HK-2 (cell line): ENCODE results near the gene SH3BP1.
A peak's percentile ranks its signal among the peaks of the same experiment; 100 is the strongest.

Source experiments
- DNase-seq: peaks from one replicate; pipeline ENCODE4 v3.0.0-alpha.2; 2018; ENCODE audit not compliant: unreplicated experiment

SH3BP1 gene

DNA sequence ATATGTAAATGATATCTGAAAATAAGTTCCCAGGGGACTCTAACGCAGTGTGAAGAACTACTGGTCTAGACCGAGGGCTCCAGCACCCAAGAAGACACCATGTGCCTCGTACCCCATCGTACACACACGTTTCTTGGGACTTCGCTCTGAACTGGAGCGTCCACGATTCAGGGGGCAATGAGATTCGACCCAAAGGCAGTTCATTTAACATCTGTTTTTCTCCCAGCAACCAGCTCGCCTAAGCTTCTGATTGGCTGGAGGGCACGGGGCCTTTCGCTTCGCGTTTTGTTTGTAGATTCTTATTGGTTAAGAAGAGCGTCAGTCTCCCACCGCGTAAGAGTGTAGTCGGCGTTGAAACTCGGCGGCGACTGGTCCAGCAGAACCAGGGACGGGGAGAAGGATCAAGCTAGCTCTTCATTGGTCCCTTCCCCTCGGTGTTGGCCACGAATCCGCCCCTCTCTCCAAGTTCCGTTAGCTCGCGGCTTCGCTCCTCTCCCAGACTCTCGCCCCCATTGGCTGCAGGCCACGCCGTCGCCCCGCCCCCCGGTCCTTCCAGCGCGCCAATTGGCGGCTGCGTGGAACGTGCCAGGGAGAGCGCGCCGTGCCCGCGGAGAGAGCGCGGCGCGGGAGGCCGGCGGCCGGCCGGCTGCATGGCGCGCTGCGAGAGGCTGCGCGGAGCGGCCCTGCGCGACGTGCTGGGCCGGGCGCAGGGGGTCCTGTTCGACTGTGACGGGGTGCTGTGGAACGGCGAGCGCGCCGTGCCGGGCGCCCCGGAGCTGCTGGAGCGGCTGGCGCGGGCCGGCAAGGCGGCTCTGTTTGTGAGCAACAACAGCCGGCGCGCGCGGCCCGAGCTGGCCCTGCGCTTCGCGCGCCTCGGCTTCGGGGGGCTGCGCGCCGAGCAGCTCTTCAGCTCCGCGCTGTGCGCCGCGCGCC lies 18.9 kb downstream of the SH3BP1 start, which contains the start of gene PDXP:
Gene PDXP (plus strand): TSS at position 591 of the 933 bp plus-strand sequence. CDS start 60 bp downstream, at position 651.
- DNase-seq, result peak; percentile 97

DNA sequence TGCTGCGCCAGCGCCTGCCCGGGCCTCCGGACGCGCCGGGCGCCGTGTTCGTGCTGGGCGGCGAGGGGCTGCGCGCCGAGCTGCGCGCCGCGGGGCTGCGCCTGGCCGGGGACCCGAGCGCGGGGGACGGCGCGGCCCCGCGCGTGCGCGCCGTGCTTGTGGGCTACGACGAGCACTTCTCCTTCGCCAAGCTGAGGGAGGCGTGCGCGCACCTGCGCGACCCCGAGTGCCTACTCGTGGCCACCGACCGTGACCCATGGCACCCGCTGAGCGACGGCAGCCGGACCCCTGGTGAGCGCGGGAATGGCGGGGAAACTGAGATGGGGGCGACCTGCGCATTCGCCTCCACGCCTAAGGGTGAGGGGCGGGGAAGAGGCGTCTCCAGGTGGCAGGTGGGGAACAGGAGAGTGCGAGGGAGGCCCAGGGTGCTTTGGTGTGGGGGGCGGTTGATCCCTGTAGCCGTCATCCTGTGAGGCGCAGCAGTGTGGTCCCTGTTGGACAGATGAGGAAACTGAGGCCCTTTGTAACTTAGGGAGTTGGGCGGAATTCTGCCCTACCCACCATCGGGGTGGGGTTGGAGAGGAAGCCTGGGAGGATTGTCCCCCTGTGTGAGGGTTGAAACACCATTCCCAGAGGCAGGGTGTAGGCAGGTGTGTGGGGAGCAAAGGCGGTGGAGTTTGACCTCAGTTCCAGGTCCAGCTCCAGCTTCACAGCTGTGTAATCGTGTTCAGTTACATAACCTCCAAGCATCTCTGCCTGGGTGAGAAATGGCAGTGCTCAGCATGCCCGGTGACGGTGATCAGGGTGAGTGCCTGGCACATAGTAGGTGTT lies 19.8 kb downstream of the SH3BP1 start:
- no peak for DNase-seq

DNA sequence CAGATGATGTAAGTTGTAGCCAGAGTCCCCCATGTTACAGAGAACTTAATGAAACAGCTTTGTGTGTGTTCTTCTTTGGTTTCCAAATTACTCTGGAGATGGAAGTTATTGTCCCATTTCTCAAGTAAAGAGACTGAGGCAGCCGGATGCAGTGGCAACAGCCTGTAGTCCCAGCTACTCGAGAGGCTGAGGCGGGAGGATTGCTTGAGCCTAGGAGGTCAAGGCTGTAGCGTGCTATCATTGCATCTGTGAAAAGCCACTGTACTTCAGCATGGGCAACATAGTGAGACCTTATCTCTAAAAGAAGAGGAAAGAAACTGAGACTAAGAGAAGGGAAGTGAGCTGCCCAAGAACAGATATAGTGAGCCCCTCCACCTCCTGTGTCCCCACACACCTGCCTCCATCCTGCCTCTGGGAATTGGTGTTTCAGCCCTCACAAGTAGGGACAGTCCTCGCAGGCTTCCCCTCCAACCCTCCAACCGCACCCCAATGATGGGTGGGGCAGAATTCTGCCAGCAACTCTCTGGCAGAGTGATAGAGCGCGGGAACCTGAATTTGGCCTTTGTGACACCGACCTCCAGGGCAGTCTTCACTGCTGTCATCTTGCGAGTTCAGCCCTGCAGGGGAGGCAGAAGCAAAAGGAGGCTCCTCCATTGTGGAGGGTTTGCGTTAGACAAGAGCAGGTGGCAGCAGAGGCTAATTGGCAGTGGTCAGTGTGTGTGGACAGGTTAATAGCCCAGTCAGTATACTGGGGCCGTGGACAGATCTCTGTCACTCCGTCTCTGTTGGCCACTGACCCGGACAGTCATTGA lies 20.6 kb downstream of the SH3BP1 start:
- DNase-seq, result no peak

DNA sequence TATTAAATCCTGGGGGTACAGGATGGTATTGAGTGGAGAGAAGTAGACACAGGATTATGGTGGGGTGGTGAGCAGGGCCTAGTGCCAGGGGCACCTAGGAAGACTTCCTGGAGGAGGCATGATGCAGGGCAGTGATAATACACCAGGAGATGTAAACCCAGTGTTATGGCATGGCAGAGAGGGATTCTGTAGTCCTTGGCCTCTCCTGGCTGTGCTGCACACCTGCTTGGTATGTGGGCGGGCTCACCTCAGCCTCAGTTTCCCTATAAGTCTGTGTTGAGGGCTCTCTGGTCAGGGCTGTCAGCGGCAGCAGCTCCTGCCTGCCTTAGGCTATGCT lies 21.2 kb downstream of the SH3BP1 start:
- no peak for DNase-seq

DNA sequence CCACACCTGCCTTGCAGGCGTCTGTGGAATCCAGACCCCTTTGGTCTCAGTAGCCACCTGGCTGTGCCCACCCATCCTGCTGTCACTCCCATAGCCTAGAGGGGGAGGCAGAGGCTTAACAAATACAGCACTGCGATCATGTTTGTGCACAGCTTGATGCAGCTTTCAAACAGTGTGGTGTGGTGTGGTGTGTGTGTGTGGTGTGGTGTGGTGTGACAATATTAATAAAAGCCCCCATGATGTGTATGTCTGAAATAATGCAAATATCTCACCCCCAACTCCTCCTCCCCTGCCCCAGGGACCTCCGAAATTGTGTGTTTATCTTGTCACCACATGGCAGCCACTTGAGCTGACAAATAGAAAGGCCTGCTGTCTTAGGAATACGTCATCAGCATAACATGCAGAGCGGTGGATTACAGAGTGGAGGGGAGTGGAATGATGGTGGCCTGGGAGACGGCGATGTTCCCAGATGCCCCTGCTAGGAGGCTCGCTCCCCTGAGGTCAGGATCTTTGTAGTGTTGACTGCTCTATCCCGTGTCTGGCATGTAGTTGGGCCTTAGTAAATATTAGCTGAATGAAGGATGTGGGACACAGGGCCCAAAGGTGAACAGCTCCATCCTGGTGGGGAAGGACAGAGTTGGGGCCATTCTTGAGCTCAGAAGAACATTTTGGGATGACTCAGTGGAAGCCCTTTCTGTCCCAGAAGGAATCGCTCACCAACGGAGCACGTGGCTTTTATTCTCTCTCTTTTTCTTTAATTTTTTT lies 21.9 kb downstream of the SH3BP1 start:
- DNase-seq, result no peak

DNA sequence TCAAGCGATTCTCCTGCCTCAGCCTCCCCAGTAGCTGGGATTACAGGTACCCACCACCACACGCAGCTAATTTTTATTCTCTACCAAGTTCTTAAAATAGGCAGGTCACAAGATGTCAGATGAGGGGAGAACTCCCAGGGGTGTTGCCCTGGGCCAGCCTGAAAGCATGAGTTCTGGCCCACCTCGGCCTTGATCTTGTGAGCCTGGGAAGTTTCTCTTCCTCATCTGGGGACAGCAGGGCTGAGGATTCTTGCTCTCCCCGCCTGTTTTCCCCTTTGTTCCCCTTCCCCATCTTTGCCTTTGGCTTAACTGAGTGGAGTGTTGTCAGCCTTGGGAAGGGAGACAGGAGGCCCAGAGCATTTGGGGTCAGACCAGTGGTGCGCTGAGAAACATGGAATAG lies 22.6 kb downstream of the SH3BP1 start:
- no peak for DNase-seq

DNA sequence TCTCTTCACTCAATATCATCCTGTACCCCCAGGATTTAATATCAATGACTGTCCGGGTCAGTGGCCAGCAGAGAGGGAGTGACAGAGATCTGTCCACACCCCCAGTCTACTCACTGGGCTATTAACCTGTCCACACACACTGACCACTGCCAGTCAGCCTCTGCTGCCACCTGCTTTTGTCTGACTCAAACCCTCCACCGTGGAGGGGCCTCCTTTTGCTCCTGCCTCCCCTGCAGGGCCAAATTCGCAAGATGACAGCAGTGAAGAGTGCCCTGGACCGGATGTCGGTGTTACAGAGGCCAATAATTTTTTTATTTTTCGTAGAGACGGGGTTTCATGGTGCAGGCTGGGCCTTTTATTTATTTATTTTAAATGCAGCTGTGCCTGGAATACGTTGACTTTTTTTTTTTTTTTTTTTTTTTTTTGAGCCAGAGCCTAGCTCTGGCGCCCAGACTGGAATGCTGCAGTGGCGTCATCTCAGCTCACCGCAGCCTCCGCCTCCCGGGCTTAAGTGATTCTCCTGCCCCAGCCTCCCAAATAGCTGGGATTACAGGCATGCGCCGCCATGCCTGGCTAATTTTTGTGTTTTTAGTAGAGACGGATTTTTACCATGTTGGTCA lies 24.2 kb downstream of the SH3BP1 start:
- DNase-seq, result no peak

DNA sequence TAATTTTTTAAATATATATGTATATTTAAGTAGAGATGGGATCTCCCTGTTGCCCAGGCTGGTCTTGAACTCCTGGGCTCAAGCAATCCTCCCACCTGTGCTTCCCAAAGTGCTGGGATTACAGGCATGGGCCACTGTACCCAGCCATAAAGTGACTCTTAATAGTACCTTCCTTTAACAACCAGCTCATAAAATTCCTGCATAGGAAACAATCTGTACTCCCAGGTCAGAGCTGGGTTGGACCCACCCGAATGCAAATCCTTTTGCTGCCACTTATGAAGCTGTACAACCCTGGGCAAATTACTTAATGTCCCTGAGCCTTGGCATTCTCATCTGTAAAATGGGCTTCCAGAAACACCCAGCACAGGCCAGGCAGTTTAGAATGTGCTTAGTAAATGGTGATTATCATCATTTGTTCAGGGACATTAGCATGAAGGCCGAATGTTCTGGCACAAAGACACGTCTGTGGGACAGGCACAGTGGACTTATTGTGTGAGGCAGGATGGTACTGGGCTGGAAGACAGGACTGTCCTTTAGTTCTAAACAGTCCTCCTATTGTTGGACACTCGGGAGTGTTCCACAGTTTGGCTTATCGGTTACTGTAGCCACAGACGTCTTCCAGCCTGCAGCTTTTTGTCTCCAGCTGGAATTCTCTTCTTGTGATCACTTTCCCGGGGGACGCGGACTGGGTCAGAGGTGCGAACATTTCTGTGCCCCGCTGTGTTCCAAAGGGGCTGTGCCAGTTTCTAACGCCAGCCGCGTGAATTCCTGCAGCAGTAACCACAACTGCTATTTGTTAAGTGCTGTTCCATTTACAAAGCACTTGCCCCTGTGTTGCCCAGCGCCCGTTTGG lies 25.0 kb downstream of the SH3BP1 start:
- no peak for DNase-seq

DNA sequence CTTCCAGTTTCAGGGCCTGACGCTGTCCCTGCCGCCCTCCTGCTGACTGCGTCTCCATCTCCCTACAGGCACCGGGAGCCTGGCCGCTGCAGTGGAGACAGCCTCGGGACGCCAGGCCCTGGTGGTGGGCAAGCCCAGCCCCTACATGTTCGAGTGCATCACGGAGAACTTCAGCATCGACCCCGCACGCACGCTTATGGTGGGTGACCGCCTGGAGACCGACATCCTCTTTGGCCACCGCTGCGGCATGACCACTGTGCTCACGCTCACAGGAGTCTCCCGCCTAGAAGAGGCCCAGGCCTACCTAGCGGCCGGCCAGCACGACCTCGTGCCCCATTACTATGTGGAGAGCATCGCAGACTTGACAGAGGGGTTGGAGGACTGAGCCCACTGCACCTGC lies 26.0 kb downstream of the SH3BP1 start:
- no peak for DNase-seq

DNA sequence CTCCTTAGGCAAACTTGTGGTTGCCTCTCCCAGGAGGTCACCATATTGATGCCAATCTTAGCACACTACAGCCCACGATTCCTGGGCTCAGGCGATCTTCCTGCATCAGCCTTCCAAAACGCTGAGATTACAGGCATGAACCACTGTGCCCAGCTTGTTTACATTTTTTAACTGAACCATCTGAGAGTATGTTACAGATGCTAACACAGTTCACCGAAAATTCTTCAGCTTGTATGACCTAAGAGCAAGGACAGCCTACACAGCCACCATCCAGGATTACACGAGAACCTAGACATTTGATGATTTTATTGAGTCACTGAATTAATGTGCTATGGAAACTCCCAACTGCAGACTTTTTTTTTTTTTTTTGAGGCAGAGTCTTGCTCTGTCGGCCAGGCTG lies 30.1 kb downstream of the SH3BP1 start:
- no peak for DNase-seq

DNA sequence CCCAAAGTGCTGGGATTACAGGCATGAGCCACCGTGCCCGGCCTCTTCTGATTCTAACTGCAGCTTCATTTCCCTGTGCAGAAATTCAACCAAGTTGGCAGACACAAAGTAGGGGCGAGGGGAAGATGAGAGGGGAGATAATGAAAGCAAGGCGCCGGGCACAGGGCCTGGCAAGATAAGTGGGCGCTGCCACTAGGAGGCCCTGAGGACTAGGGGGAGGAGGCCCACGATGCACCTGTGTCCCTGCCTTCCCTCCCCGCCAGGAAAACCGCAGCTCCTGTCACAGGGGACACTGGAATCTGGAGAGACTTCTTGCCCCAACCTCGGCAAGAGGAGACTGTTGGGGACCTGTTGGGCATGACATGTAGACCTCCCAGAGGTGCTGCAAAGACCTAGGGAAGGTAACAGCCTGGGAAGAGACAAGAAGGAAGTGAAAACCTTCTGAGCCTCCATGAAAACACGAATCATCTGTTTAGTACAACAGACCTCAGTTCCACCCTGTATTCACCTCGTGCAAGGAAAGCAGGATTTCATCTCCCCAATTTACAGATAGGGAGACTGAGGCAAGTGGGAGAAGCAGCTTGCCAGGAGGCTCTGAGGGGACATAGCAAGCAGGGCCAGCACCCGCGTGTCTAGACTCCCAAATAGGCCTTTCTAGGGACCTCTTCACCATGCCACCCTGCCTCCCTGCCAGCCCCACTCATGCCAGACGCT lies 32.9 kb downstream of the SH3BP1 start:
- no peak for DNase-seq

DNA sequence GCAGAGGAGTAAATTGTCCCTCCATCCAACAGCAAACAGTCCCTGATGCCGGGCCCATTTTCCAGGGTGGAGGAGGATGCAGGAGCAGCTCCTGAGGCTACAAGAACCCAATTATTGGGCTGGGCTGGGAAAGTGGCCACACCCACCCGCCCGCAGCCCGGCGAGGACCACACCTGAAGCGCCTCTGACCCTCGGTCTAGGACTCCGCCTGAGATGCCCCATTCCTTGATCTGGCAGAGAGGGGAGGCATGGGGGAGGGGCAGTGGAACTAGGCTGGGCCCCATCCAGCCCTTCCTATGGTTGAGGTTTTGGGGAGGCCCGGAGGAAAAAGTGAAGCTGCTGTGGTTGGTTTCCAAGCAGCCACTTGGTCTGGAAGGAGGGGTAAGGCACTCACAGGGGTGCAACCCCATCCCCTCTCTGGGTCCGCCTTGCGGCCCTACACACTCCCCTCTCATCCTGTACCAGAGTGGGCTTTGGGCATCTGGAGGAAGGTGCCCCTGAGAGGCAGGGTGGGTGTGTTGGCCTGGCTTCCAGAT lies 33.5 kb downstream of the SH3BP1 start:
- DNase-seq, result no peak

DNA sequence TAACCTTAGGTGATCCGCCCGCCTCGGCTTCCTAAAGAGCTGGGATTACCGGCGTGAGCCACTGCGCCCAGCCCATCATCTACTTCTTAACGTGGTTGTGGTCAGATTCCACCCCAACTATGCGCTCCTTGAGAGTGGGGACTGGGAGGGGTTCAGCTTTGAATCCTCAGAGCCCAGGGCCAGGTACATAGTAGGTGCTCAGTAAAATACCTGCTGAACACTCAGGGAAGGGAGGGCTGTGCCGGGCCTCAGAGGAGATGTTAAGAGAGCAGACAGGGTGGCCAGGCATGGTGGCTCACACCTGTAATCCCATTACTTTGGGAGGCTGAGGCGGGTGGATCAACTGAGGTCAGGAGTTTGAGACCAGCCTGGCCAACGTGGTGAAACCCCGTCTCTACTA lies 34.8 kb downstream of the SH3BP1 start:
- no peak for DNase-seq

DNA sequence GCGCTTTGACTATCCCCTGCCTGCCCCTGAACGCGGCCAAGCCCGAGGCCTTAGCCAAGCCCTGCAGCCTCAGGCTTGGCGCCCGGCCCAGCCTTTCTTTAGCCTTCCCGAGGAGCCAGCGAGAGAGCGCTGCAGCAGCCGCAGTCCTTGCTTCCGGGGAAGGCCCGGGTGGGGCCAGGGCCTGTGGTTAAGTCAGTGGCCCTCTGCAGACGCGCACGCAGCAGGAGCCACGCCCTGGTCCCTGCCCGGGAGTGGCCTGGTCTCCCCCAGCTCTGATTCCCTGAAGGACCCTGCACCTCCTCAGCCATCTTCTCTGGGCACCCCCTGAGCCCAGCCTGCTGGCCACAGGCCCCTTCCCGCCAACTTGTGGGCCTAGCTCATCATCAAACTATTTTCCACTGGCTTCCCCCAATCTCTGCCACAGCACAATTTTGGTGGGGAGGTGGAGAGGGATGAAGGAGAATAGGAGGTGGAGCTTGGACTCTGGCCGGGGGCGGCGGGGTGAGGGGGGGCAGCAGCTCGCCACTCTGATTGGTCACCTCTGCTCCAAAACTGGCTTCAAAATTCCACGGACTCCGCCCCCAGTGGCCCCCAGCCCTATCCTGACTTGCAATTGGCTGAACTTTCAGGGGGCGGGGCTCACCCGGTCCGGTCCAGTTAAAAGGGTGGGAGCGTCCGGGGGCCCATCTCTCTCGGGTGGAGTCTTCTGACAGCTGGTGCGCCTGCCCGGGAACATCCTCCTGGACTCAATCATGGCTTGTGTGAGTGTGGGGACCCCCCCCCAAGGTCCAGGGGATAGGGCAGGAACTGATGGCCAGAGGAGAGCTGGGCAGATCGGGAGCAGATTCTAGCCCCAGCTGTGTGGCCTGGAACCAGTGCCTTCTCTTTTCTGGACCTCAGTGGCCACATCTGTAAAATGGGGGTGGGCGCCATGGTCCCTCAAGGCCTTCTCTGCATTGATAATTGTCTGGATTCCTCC lies 35.8 kb downstream of the SH3BP1 start, which contains the start of gene LGALS1:
Gene LGALS1 (plus strand): TSS at position 686 of the 979 bp plus-strand sequence. CDS start 67 bp downstream, at position 753.
- DNase-seq, result peak; percentile 95

DNA sequence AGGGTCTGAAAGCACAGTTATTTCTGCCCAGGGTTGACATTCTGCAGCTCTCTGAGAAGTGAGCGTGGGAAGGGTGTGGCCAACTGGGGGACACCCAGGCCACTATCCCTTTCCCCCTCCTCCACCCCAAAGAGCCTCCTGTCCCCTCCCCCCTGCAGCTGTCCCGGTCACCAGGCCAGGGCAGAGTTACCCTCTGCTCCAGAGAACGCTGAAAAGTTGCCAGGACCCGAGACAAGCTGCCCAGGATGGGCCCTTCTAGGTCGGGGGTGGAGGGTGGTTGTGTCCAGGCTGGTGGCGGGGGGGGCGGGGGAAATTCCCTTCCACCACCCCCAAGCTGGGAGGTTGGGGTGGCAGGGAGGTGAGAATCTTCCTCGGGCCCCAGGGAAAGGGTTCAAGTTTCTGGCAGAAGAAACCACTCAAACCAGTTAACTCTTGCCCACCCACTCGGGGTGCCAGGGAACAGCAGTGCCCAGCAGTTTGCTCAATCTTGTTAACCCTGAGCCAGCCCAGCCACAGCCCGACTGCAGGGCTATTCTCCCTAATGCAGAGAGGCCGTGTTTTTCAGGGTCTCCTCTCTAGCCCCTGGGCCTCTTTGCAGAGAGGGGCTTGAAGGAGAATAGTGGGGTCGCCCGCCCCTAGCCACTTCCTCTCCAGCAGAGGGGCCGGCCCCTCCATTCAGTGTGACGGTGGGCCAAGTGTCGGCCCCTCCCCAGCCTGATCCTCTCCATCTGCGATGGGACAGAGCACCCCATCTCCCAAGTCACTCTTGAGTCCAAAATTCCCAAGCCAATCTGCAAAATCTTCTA lies 36.7 kb downstream of the SH3BP1 start:
- DNase-seq, result no peak

DNA sequence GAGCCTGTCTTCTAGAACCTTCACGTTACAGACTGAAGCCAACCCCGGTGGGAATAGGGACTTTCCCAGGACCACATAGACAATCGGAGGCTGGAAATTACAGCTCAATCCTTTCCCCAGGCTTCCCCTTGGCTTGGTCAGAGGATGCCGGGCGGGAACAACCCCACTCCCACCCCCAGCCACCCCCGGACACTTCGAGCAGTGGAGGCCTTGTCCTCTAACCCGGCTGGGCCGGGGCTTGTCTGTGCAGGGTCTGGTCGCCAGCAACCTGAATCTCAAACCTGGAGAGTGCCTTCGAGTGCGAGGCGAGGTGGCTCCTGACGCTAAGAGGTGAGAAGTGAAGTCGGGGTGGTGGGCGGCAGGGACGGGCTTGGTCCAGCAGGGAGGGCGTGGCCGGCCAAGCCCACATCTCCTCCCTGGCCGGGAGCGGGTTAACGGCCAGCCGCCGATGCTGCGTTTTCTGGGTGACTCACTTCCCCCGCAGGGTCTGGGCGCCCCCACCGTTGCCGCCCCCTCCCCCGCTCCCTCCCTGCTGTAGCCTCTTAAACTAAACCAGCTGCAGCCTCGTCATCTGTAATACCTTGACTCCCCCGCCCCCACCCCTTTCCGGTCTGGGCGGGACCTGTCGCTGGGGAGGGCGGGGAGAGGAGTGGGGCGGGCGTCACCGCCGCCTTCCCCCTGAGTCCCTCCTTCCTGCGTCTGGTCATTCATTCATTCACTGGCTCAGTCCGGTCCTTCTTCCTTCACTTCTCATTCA lies 37.4 kb downstream of the SH3BP1 start:
- DNase-seq, result peak; percentile 95
